Stimulated activated CD8-positive, alpha-beta memory T cell treated with anti-CD3 and anti-CD28 coated beads, Interleukin-15, amount 100 ng/mL, for 1 hour (primary cell): Measurements from ENCODE around the gene CARM1.
"Not testable (repeated sequence)": the region's sequence is repeated elsewhere in the genome, so short reads cannot be mapped to it uniquely, and the experiment has no call there.

Source experiments
- DNase-seq: peaks from one replicate; pipeline ENCODE4 v3.0.0-alpha.2; 2020; ENCODE audit warnings: low read depth

CARM1 gene

GRCh38 chr19:10929402-10929794 lies 58.0 kb downstream of the CARM1 start:
- DNase-seq: no peak

- DNase-seq: no peak
Measured at GRCh38 chr19:10935371-10936059, 64.2 kb downstream of the CARM1 start.

- no peak for DNase-seq
Measured at GRCh38 chr19:10936661-10937084, 65.3 kb downstream of the CARM1 start.

GRCh38 chr19:10941649-10942048 lies 70.3 kb downstream of the CARM1 start:
- DNase-seq: not testable (repeated sequence)

GRCh38 chr19:10943412-10943811 lies 72.1 kb downstream of the CARM1 start:
- DNase-seq: not testable (repeated sequence)

- no peak for DNase-seq
Measured at GRCh38 chr19:10945264-10945663, 73.9 kb downstream of the CARM1 start.

- no peak for DNase-seq
Measured at GRCh38 chr19:10946958-10947657, 75.8 kb downstream of the CARM1 start.

GRCh38 chr19:10952809-10953208 lies 81.5 kb downstream of the CARM1 start:
- no peak for DNase-seq

- not testable (repeated sequence) for DNase-seq
Measured at GRCh38 chr19:10959277-10959968, 88.1 kb downstream of the CARM1 start.

GRCh38 chr19:10960314-10961072 lies 89.1 kb downstream of the CARM1 start, which contains the start of gene SMARCA4:
Gene SMARCA4, plus strand, starts transcription at chr19:10961030. Its CDS starts 23,122 bp downstream, at chr19:10984152.
- peak; percentile 92 for DNase-seq

GRCh38 chr19:10961073-10961860 lies 89.9 kb downstream of the CARM1 start:
- DNase-seq: no peak

- no peak for DNase-seq
Measured at GRCh38 chr19:10962863-10963262, 91.5 kb downstream of the CARM1 start.

- no peak for DNase-seq
Measured at GRCh38 chr19:10963865-10964264, 92.5 kb downstream of the CARM1 start.

GRCh38 chr19:10964903-10965302 lies 93.5 kb downstream of the CARM1 start:
- no peak for DNase-seq

GRCh38 chr19:10965398-10965797 lies 94.0 kb downstream of the CARM1 start:
- no peak for DNase-seq

GRCh38 chr19:10966809-10967208 lies 95.5 kb downstream of the CARM1 start:
- DNase-seq: no peak

GRCh38 chr19:10968527-10969135 lies 97.3 kb downstream of the CARM1 start:
- DNase-seq: no peak

- no peak for DNase-seq
Measured at GRCh38 chr19:10971107-10971726, 99.9 kb downstream of the CARM1 start.
